Measurements from ENCODE around the gene MARCO. TPM values are rescaled to one million over a fixed set of nuclear protein-coding genes. Genes with fewer than 3 reads are reported as not detected.

The MARCO gene
- total and polyA plus RNA-seq, 10 of the 15 experiments (the other 5 are each of a cell fraction or from before 2014, with no cell fraction given): 0.13 to 0.67 (median 0.32) TPM; not detected in 5

DNA sequence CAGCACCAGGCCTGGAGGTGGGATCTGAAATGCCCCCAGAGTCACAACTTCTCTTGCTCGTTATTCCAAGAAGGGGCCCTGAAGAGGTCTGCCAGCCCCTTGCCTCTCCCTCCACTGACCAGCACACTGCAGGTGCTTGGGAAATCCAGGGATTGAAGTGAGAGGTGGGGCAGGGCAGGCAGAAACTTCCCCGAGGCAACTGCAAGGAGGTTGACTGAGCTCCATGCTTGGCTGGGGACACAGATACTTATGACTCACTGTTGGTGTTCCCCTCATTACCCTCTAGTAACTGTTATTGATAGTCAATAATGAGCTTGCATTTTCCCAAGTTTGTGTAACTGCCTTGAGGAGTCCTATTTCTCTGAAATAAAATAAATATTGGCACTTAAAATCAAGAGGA is 47.5 kb downstream of the MARCO start (continued):
- TF ChIP-seq, protein P1, sequence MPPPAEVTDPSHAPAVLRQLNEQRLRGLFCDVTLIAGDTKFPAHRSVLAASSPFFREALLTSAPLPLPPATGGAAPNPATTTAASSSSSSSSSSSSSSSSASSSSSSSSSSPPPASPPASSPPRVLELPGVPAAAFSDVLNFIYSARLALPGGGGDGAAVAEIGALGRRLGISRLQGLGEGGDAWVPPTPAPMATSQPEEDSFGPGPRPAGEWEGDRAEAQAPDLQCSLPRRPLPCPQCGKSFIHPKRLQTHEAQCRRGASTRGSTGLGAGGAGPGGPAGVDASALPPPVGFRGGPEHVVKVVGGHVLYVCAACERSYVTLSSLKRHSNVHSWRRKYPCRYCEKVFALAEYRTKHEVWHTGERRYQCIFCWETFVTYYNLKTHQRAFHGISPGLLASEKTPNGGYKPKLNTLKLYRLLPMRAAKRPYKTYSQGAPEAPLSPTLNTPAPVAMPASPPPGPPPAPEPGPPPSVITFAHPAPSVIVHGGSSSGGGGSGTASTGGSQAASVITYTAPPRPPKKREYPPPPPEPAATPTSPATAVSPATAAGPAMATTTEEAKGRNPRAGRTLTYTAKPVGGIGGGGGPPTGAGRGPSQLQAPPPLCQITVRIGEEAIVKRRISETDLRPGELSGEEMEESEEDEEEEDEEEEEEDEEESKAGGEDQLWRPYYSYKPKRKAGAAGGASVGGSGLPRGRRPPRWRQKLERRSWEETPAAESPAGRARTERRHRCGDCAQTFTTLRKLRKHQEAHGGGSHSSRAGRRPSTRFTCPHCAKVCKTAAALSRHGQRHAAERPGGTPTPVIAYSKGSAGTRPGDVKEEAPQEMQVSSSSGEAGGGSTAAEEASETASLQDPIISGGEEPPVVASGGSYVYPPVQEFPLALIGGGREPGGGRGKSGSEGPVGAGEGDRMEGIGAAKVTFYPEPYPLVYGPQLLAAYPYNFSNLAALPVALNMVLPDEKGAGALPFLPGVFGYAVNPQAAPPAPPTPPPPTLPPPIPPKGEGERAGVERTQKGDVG (CRISPR knock-in tag; IDR thresholded peaks at IDR 0.05): no peak
- peak; percentile 34 to 41 for TF ChIP-seq IKZF2 (IDR thresholded peaks at IDR 0.05)
- peak; percentile 37; the same call in 1 of the 2 replicates for TF ChIP-seq EED (IDR thresholded peaks at IDR 0.05; ENCODE audit: low read depth)
- TF ChIP-seq, protein P2, sequence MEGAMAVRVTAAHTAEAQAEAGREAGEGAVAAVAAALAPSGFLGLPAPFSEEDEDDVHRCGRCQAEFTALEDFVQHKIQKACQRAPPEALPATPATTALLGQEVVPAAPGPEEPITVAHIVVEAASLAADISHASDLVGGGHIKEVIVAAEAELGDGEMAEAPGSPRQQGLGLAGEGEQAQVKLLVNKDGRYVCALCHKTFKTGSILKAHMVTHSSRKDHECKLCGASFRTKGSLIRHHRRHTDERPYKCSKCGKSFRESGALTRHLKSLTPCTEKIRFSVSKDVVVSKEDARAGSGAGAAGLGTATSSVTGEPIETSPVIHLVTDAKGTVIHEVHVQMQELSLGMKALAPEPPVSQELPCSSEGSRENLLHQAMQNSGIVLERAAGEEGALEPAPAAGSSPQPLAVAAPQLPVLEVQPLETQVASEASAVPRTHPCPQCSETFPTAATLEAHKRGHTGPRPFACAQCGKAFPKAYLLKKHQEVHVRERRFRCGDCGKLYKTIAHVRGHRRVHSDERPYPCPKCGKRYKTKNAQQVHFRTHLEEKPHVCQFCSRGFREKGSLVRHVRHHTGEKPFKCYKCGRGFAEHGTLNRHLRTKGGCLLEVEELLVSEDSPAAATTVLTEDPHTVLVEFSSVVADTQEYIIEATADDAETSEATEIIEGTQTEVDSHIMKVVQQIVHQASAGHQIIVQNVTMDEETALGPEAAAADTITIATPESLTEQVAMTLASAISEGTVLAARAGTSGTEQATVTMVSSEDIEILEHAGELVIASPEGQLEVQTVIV (IDR thresholded peaks at IDR 0.05; ENCODE audit: borderline replicate concordance, partially characterized antibody): no peak
- no peak for TF ChIP-seq FOXK2 (IDR thresholded peaks at IDR 0.05)
- TF ChIP-seq TCF3 (IDR thresholded peaks at IDR 0.05; ENCODE audit: borderline replicate concordance, insufficient read depth, low read depth, low read length): no peak
- no peak for TF ChIP-seq STAT1 (conservative IDR thresholded peaks at IDR 0.05)
- TF ChIP-seq HDAC2 (IDR thresholded peaks at IDR 0.05): no peak
- TF ChIP-seq SREBF1 (IDR thresholded peaks at IDR 0.05; ENCODE audit: low read length): no peak
- TF ChIP-seq ESRRA (IDR thresholded peaks at IDR 0.05; ENCODE audit: low read length): no peak
- no peak for TF ChIP-seq CBX5 (IDR thresholded peaks at IDR 0.05; ENCODE audit: low read depth)
- TF ChIP-seq, protein P3, sequence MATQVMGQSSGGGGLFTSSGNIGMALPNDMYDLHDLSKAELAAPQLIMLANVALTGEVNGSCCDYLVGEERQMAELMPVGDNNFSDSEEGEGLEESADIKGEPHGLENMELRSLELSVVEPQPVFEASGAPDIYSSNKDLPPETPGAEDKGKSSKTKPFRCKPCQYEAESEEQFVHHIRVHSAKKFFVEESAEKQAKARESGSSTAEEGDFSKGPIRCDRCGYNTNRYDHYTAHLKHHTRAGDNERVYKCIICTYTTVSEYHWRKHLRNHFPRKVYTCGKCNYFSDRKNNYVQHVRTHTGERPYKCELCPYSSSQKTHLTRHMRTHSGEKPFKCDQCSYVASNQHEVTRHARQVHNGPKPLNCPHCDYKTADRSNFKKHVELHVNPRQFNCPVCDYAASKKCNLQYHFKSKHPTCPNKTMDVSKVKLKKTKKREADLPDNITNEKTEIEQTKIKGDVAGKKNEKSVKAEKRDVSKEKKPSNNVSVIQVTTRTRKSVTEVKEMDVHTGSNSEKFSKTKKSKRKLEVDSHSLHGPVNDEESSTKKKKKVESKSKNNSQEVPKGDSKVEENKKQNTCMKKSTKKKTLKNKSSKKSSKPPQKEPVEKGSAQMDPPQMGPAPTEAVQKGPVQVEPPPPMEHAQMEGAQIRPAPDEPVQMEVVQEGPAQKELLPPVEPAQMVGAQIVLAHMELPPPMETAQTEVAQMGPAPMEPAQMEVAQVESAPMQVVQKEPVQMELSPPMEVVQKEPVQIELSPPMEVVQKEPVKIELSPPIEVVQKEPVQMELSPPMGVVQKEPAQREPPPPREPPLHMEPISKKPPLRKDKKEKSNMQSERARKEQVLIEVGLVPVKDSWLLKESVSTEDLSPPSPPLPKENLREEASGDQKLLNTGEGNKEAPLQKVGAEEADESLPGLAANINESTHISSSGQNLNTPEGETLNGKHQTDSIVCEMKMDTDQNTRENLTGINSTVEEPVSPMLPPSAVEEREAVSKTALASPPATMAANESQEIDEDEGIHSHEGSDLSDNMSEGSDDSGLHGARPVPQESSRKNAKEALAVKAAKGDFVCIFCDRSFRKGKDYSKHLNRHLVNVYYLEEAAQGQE (IDR thresholded peaks at IDR 0.05; ENCODE audit: low read depth, low read length): no peak
- TF ChIP-seq YY1 (IDR thresholded peaks at IDR 0.05; ENCODE audit: low read depth, low read length): no peak
- peak; percentile 74 for TF ChIP-seq IKZF1 (conservative IDR thresholded peaks at IDR 0.05)
- TF ChIP-seq SPI1 (IDR thresholded peaks at IDR 0.05; ENCODE audit: borderline replicate concordance, insufficient read depth, low read depth, low read length): no peak
- TF ChIP-seq MTA2 (IDR thresholded peaks at IDR 0.05; ENCODE audit: low read depth): peak; percentile 58; the same call in 1 of the 2 replicates
- no peak for TF ChIP-seq SMAD5 (IDR thresholded peaks at IDR 0.05; ENCODE audit: low read depth)
- no peak for TF ChIP-seq SMC3 (IDR thresholded peaks at IDR 0.05; ENCODE audit: borderline replicate concordance, low read length)
- TF ChIP-seq, protein P4, sequence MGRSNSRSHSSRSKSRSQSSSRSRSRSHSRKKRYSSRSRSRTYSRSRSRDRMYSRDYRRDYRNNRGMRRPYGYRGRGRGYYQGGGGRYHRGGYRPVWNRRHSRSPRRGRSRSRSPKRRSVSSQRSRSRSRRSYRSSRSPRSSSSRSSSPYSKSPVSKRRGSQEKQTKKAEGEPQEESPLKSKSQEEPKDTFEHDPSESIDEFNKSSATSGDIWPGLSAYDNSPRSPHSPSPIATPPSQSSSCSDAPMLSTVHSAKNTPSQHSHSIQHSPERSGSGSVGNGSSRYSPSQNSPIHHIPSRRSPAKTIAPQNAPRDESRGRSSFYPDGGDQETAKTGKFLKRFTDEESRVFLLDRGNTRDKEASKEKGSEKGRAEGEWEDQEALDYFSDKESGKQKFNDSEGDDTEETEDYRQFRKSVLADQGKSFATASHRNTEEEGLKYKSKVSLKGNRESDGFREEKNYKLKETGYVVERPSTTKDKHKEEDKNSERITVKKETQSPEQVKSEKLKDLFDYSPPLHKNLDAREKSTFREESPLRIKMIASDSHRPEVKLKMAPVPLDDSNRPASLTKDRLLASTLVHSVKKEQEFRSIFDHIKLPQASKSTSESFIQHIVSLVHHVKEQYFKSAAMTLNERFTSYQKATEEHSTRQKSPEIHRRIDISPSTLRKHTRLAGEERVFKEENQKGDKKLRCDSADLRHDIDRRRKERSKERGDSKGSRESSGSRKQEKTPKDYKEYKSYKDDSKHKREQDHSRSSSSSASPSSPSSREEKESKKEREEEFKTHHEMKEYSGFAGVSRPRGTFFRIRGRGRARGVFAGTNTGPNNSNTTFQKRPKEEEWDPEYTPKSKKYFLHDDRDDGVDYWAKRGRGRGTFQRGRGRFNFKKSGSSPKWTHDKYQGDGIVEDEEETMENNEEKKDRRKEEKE (IDR thresholded peaks at IDR 0.05): no peak
